Type B pancreatic cell (in vitro differentiated cells): ENCODE data around the gene PLAU. TPM values are rescaled to one million over a fixed set of nuclear protein-coding genes. Genes with fewer than 3 reads are reported as not detected.
"Not testable (repeated sequence)": the region's sequence is repeated elsewhere in the genome, so short reads cannot be mapped to it uniquely, and the experiment has no call there.

Experiments
- DNase-seq: peaks from one replicate; pipeline ENCODE4 v3.0.0; 2021; ENCODE audit warnings: mixed read lengths; ENCODE audit not compliant: unreplicated experiment; ENCODE audit errors: extremely low spot score
- H3K27ac Mint-ChIP-seq: 2 replicates; pipeline ENCODE4 v1.8.0; 2021; ENCODE audit warnings: mild to moderate bottlenecking, mixed read lengths
- H3K27me3 Mint-ChIP-seq: 2 replicates; pipeline ENCODE4 v1.8.0; 2021; ENCODE audit warnings: mixed read lengths
- H3K36me3 Mint-ChIP-seq: 2 replicates; pipeline ENCODE4 v1.8.0; 2021; ENCODE audit warnings: mixed read lengths
- H3K4me1 Mint-ChIP-seq: one replicate; pipeline ENCODE4 v1.8.0; 2021; ENCODE audit warnings: mixed read lengths; ENCODE audit not compliant: unreplicated experiment
- H3K4me3 Mint-ChIP-seq: 2 replicates; pipeline ENCODE4 v1.8.0; 2021; ENCODE audit warnings: mild to moderate bottlenecking, mixed read lengths
- H3K9me3 Mint-ChIP-seq: 2 replicates; pipeline ENCODE4 v1.8.0; 2021; ENCODE audit warnings: mixed read lengths
- CTCF ChIP-seq: fragments of 200-600 bp; sonication (generic); conservative IDR thresholded peaks from 2 replicates; pipeline ENCODE4 v1.5.0; 2021; ENCODE audit warnings: antibody characterized with exemption, mild to moderate bottlenecking
- total RNA-seq: library from RNA; stranded (reverse); gene quantifications from 2 replicates; pipeline ENCODE4 v1.2.1, GENCODE V29; 2021; ENCODE audit warnings: low replicate concordance

The PLAU gene
- total RNA-seq, 1 donor from 2014 or later: 3.5 TPM

- DNase-seq: no peak
- H3K4me1 Mint-ChIP-seq: peaks cover 21% of the 10 kb centered on the region
- no peaks in the 10 kb centered on the region for H3K36me3 Mint-ChIP-seq
- H3K4me3 Mint-ChIP-seq: no peak overlapping the region
- no peak for TF ChIP-seq CTCF
- H3K9me3 Mint-ChIP-seq: no peaks in the 10 kb centered on the region
- H3K27ac Mint-ChIP-seq: no peak overlapping the region
- H3K27me3 Mint-ChIP-seq: no peaks in the 10 kb centered on the region
These were observed 13.1 kb downstream of the PLAU start for GRCh38 chr10:73923935-73924598.

- no peaks in the 10 kb centered on the region for H3K27me3 Mint-ChIP-seq
- no peak overlapping the region for H3K4me3 Mint-ChIP-seq
- no peak for TF ChIP-seq CTCF
- H3K9me3 Mint-ChIP-seq: no peaks in the 10 kb centered on the region
- H3K36me3 Mint-ChIP-seq: no peaks in the 10 kb centered on the region
- DNase-seq: no peak
- H3K27ac Mint-ChIP-seq: no peak overlapping the region
- H3K4me1 Mint-ChIP-seq: peaks cover 22% of the 10 kb centered on the region
These were observed 14.0 kb downstream of the PLAU start for GRCh38 chr10:73924935-73925334.

DNA sequence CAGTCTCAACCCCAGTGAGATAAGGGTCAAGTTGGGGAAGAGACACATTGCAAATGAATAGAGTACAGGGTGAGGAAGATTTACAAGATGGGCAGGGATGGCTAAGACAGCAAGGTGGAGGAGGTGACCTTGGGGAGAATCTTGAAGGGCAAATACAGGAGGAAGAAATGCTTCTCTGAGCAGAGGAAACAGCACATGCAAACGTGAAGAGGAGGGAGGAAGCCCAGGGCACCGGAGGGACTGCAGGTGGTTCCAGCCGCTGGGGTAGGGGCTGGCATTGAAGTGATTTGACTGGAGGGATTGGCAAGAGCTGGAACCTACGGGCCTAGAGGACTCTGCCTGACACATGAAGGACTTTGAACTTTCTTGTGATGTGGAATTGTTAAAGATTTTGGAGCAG lies 14.6 kb downstream of the PLAU start:
- Mint-ChIP-seq H3K36me3 (no peaks in the 10 kb centered on the region), H3K27ac (no peak overlapping the region), H3K27me3 (no peaks in the 10 kb centered on the region), H3K9me3 (no peaks in the 10 kb centered on the region), H3K4me1 (peaks cover 21% of the 10 kb centered on the region), H3K4me3 (no peak overlapping the region)
- TF ChIP-seq CTCF: no peak
- no peak for DNase-seq

DNA sequence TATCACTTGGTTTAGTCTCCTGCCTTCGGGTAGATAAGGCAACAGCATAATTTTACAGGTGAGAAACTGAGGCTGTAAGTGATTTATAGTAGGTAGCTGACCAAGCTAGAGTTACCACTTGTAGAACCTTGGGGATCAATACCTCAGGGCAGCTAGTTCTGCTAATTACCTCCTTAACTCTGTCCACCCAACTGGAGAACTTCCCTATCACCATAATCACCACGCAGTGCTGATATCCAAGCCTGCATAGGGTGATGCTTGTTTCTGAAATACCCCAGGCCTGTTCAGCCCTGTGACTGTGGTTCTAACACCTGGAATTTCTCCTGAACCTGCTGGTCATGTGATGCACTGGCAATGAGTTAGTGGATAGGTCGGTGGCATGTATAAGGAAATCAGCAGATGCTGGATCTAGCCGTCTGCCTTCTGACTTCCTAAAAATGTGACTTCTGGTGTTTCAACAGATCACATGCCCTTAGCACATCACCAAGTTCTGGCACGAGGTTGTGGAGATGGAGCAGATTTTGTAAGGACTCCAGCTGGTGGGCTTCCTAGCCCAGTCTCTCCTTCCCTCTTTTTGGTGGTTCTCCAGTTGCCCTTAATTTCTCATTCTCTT lies 15.3 kb downstream of the PLAU start:
- DNase-seq: no peak
- no peaks in the 10 kb centered on the region for H3K36me3 Mint-ChIP-seq
- no peak for TF ChIP-seq CTCF
- H3K4me3 Mint-ChIP-seq: no peak overlapping the region
- H3K27me3 Mint-ChIP-seq: no peaks in the 10 kb centered on the region
- peaks cover 21% of the 10 kb centered on the region for H3K4me1 Mint-ChIP-seq
- H3K27ac Mint-ChIP-seq: no peak overlapping the region
- H3K9me3 Mint-ChIP-seq: no peaks in the 10 kb centered on the region

DNA sequence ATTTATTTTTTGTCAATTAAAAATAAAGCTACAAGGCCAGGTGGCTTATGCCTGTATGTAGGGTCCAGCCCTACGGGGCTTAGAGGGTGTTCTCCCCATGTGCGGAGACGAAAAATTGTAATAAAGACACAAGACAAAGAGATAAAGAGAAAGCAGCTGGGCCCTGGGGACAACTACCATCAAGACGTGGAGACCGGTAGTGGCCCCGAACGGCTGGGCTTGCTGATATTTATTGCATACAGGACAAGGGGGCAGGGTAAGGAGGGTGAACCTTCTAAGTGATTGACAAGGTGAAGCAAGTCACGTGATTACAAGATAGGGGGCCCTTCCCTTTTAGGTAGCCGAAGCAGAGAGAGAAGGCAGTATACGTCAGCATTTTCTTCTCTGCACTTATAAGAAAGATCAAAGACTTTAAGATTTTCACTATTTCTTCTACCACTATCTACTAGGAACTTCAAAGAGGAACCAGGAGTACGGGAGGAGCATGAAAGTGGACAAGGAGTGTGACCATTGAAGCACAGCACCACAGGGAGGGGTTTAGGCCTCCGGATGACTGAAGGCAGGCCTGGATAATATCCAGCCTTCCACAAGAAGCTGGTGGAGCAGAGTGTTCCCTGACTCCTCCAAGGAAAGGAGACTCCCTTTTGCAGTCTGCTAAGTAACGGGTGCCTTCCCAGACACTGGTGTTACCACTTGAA lies 19.8 kb downstream of the PLAU start:
- not testable (repeated sequence) for H3K4me3 Mint-ChIP-seq, H3K4me1 Mint-ChIP-seq, DNase-seq, H3K9me3 Mint-ChIP-seq, H3K36me3 Mint-ChIP-seq, H3K27me3 Mint-ChIP-seq
- peak overlapping the region; percentile 27 for H3K27ac Mint-ChIP-seq
